Hematopoietic multipotent progenitor cell (in vitro differentiated cells): ENCODE measurements around the gene NUDT2. TPM values are rescaled to one million over a fixed set of nuclear protein-coding genes. Genes with fewer than 3 reads are reported as not detected.
"Not testable (repeated sequence)": the region's sequence is repeated elsewhere in the genome, so short reads cannot be mapped to it uniquely, and the experiment has no call there.

Source experiments
- DNase-seq, 3 donors: peaks; one replicate each; pipeline ENCODE4 v3.0.0-alpha.2; 2011 to 2015; ENCODE audit warnings: low read depth in 2 of 3, low spot score in 2 of 3
- total RNA-seq: library from RNA; depleted of rRNA; stranded (reverse); fragments of >200 nt; gene quantifications from one replicate; pipeline ENCODE4 v1.2.3, GENCODE V29; 2012

The NUDT2 gene
- total RNA-seq, 1 donor, result 14.3 TPM

- DNase-seq, result no peak
Measured at GRCh38 chr9:34334337-34334824, 5.0 kb downstream of the NUDT2 start.

- no peak for DNase-seq
Measured at GRCh38 chr9:34334916-34335315, 5.5 kb downstream of the NUDT2 start.

- DNase-seq, result no peak
Measured at GRCh38 chr9:34335376-34335775, 6.0 kb downstream of the NUDT2 start.

- DNase-seq, result no peak
Measured at GRCh38 chr9:34337403-34337802, 8.0 kb downstream of the NUDT2 start.

- DNase-seq, result not testable (repeated sequence)
Measured at GRCh38 chr9:34338079-34338478, 8.7 kb downstream of the NUDT2 start.

GRCh38 chr9:34338665-34339385, 9.5 kb downstream of the NUDT2 start:
- DNase-seq, result no peak

GRCh38 chr9:34341659-34342295, 12.4 kb downstream of the NUDT2 start:
- DNase-seq, result no peak

- no peak for DNase-seq
Measured at GRCh38 chr9:34343090-34343489, 13.7 kb downstream of the NUDT2 start.

- no peak for DNase-seq
Measured at GRCh38 chr9:34343605-34344004, 14.2 kb downstream of the NUDT2 start.

- no peak for DNase-seq
Measured at GRCh38 chr9:34346873-34347799, 17.8 kb downstream of the NUDT2 start.

GRCh38 chr9:34347800-34348158, 18.4 kb downstream of the NUDT2 start:
- no peak for DNase-seq

- DNase-seq, result no peak
Measured at GRCh38 chr9:34349324-34349723, 20.0 kb downstream of the NUDT2 start.

GRCh38 chr9:34352122-34352652, 22.8 kb downstream of the NUDT2 start:
- DNase-seq, result not testable (repeated sequence)

GRCh38 chr9:34352957-34353356, 23.6 kb downstream of the NUDT2 start:
- not testable (repeated sequence) for DNase-seq

- no peak for DNase-seq
Measured at GRCh38 chr9:34362614-34363214, 33.3 kb downstream of the NUDT2 start.

- no peak for DNase-seq
Measured at GRCh38 chr9:34363619-34364351, 34.4 kb downstream of the NUDT2 start.

- no peak for DNase-seq
Measured at GRCh38 chr9:34365282-34365681, 35.9 kb downstream of the NUDT2 start.

GRCh38 chr9:34366365-34366764, 37.0 kb downstream of the NUDT2 start:
- DNase-seq, result no peak

GRCh38 chr9:34367751-34368410, 38.5 kb downstream of the NUDT2 start:
- DNase-seq, result not testable (repeated sequence)
